K562 (cell line): ENCODE results near the gene MRGPRF. TPM values are rescaled to one million over a fixed set of nuclear protein-coding genes. Genes with fewer than 3 reads are reported as not detected.

Source experiments
- ATAC-seq: fragments of 200-7000 bp; cut with Tn5 transposase; 3 replicates; pipeline ENCODE4 v1.9.1; 2020; ENCODE audit warnings: moderate library complexity
- BruUV-seq: library from RNA; stranded (reverse); fragments of 400-500 nt; replicated peaks from 2 replicates; lab custom pipeline; 2021; lab: Mats Ljungman, UMichigan
- CTCF ChIA-PET: fragments of 300-600 bp; formaldehyde crosslinking; extraction: SDS; loops from one replicate; lab custom pipeline; 2021; ENCODE audit warnings: low intra/inter-chr PET ratio; lab: Yijun Ruan, JAX
- POLR2A ChIA-PET: fragments of 300-600, 350-650 bp; sonication (Branson Sonifier 250); formaldehyde crosslinking; extraction: SDS; loops from one replicate; lab custom pipeline; 2021; ENCODE audit warnings: antibody characterized with exemption, inconsistent platforms; lab: Yijun Ruan, JAX
- DNase-seq, 4 experiments: peaks; one replicate each; pipeline versions ENCODE4 v3.0.0 to v3.0.0-alpha.2; 2011 to 2018; ENCODE audit warnings: low spot score in 3 of 4, mixed read lengths in 3 of 4; ENCODE audit errors: extremely low read depth in 1 of 4
- FAIRE-seq: peaks from 2 replicates; lab custom pipeline; 2011; peaks lifted over from hg19 to GRCh38; lab: Jason Lieb, UNC
- H2AFZ ChIP-seq: 2 replicates; pipeline ENCODE4 v1.6.0; 2011; ENCODE audit warnings: low read depth, low read length, control low read depth, inconsistent platforms
- H3K27ac ChIP-seq: fragments of 200-600 bp; 3 replicates; pipeline ENCODE4 v1.8.0; 2011; ENCODE audit warnings: low read depth, mild to moderate bottlenecking, control low read depth, inconsistent platforms, low read length, moderate library complexity, mixed read lengths; ENCODE audit errors: extremely low read depth
- H3K27me3 ChIP-seq, 2 experiments: fragments of 300-600 bp in 1 of 2; 2 replicates in 1 of 2; 3 replicates in 1 of 2; pipeline versions ENCODE4 v1.6.0 to v1.8.0; 2011; ENCODE audit warnings: inconsistent platforms in 2 of 2, low read length in 2 of 2, mild to moderate bottlenecking in 1 of 2, mixed read lengths in 1 of 2, moderate library complexity in 1 of 2; ENCODE audit not compliant: control insufficient read depth in 2 of 2, insufficient read depth in 2 of 2
- H3K36me3 ChIP-seq: fragments of 300-600 bp; 3 replicates; pipeline ENCODE4 v1.8.0; 2011; ENCODE audit warnings: mild to moderate bottlenecking, low read length, inconsistent platforms; ENCODE audit not compliant: control insufficient read depth, insufficient read depth
- H3K4me1 ChIP-seq, 2 experiments: fragments of 200-600 bp in 1 of 2; replicated peaks in 1 of 2; 2 replicates in 1 of 2; 3 replicates in 1 of 2; pipeline versions ENCODE4 v1.5.1 to v1.8.0; 2011; ENCODE audit warnings: inconsistent platforms in 2 of 2, low read length in 2 of 2, mild to moderate bottlenecking in 1 of 2, mixed read lengths in 1 of 2, moderate library complexity in 1 of 2; ENCODE audit not compliant: control insufficient read depth in 2 of 2, insufficient read depth in 2 of 2
- H3K4me2 ChIP-seq: 2 replicates; pipeline ENCODE4 v1.6.1; 2011; ENCODE audit warnings: low read length, control low read depth, inconsistent platforms, mixed read lengths; ENCODE audit not compliant: insufficient read depth
- H3K4me3 ChIP-seq: fragments of 200-600 bp; sonication (generic), shearing (Covaris generic); 2 replicates; pipeline ENCODE4 v1.5.1; 2016; ENCODE audit warnings: control low read depth, inconsistent platforms
- H3K79me2 ChIP-seq: fragments of 200-600 bp; 3 replicates; pipeline ENCODE4 v1.8.0; 2011; ENCODE audit warnings: low read length, inconsistent platforms; ENCODE audit not compliant: control insufficient read depth, insufficient read depth
- H3K9ac ChIP-seq, 2 experiments: 2 replicates each; pipeline versions ENCODE4 v1.6.0 to v1.6.1; 2011; ENCODE audit warnings: low read depth in 2 of 2, low read length in 2 of 2, control low read depth in 1 of 2, inconsistent platforms in 1 of 2, mild to moderate bottlenecking in 1 of 2, mixed read lengths in 1 of 2; ENCODE audit not compliant: insufficient read depth in 1 of 2
- H3K9me1 ChIP-seq: one replicate; pipeline ENCODE4 v1.6.0; 2011; ENCODE audit warnings: inconsistent platforms, mild to moderate bottlenecking, low read length, moderate library complexity; ENCODE audit not compliant: control insufficient read depth, insufficient read depth
- H3K9me3 ChIP-seq: replicated peaks from 2 replicates; pipeline ENCODE4 v1.5.1; 2011; ENCODE audit warnings: low read depth, low read length, inconsistent platforms; ENCODE audit not compliant: control insufficient read depth, insufficient read depth
- H4K20me1 ChIP-seq: replicated peaks from 2 replicates; pipeline ENCODE4 v1.6.1; 2011; ENCODE audit warnings: low read length, inconsistent platforms, mixed read lengths; ENCODE audit not compliant: control insufficient read depth, insufficient read depth
- CAMTA2 ChIP-seq: fragments of 250-450 bp; sonication (Bioruptor Pico); conservative IDR thresholded peaks from 2 replicates; pipeline ENCODE4 v1.5.1; 2022
- ESRRB ChIP-seq: fragments of 250-450 bp; sonication (Bioruptor Pico); IDR thresholded peaks from 2 replicates; pipeline ENCODE4 v1.5.0; 2020; ENCODE audit warnings: mild to moderate bottlenecking, moderate library complexity, borderline replicate concordance
- FOXA3 ChIP-seq, 2 experiments: fragments of 450-650 bp in 1 of 2; sonication (generic) in 1 of 2; formaldehyde crosslinking; IDR thresholded peaks in 1 of 2; conservative IDR thresholded peaks in 1 of 2; 2 replicates each; pipeline versions ENCODE4 v1.4.0 to v1.8.0; 2020 to 2022; ENCODE audit warnings: mild to moderate bottlenecking in 2 of 2, missing genetic modification reagents in 1 of 2
- KHSRP ChIP-seq: fragments of 450-650 bp; IDR thresholded peaks from 2 replicates; pipeline ENCODE4 v1.6.1; 2017
- LARP7 ChIP-seq: fragments of 450-650 bp; IDR thresholded peaks from 2 replicates; pipeline ENCODE4 v1.6.1; 2016
- MAZ ChIP-seq, 2 experiments: fragments of 450-650 bp in 1 of 2; sonication (generic) in 1 of 2; formaldehyde crosslinking; IDR thresholded peaks in 1 of 2; conservative IDR thresholded peaks in 1 of 2; 2 replicates each; pipeline versions ENCODE4 v1.4.0 to v1.5.0; 2020; ENCODE audit warnings: mild to moderate bottlenecking in 1 of 2, missing genetic modification reagents in 1 of 2
- MCM2 ChIP-seq: fragments of 450-650 bp; IDR thresholded peaks from 2 replicates; pipeline ENCODE4 v1.6.1; 2017; ENCODE audit warnings: low read depth, mild to moderate bottlenecking
- NFE2 ChIP-seq: IDR thresholded peaks from 2 replicates; pipeline ENCODE4 v1.6.1; 2014; ENCODE audit warnings: antibody characterized with exemption, low read depth
- NFRKB ChIP-seq: fragments of 450-650 bp; IDR thresholded peaks from 2 replicates; pipeline ENCODE4 v1.6.1; 2016; ENCODE audit warnings: low read depth
- POLR2AphosphoS2 ChIP-seq: IDR thresholded peaks from 2 replicates; pipeline ENCODE4 v1.6.1; 2012; ENCODE audit warnings: low read length, improper control_type of control experiment
- RBM34 ChIP-seq: fragments of 200-400 bp; formaldehyde crosslinking; IDR thresholded peaks from 2 replicates; pipeline ENCODE4 v1.6.1; 2018; ENCODE audit warnings: low read length, borderline replicate concordance; ENCODE audit not compliant: insufficient read depth
- SNIP1 ChIP-seq: fragments of 450-650 bp; IDR thresholded peaks from 2 replicates; pipeline ENCODE4 v1.7.1; 2017; ENCODE audit warnings: low read depth, mild to moderate bottlenecking
- TBL1XR1 ChIP-seq, 2 experiments: IDR thresholded peaks; 2 replicates each; pipeline ENCODE4 v1.6.1; 2012; ENCODE audit warnings: improper control_type of control experiment in 2 of 2, low read length in 2 of 2, mild to moderate bottlenecking in 1 of 2
- TEAD4 ChIP-seq, 2 experiments: sonication (generic) in 1 of 2; formaldehyde crosslinking in 1 of 2; IDR thresholded peaks; 2 replicates each; pipeline versions ENCODE4 v1.6.1 to v1.8.0; 2012 to 2022; ENCODE audit warnings: borderline replicate concordance in 1 of 2, inconsistent platforms in 1 of 2, low read length in 1 of 2, mild to moderate bottlenecking in 1 of 2, missing genetic modification reagents in 1 of 2
- TRIM28 ChIP-seq: fragments of 450-650 bp; IDR thresholded peaks from 2 replicates; pipeline ENCODE4 v1.6.1; 2017
- XRCC4 ChIP-seq: IDR thresholded peaks from one replicate; pipeline ENCODE4 v1.6.1; 2011; ENCODE audit not compliant: insufficient read depth, insufficient read length; ENCODE audit errors: extremely low read depth
- ZNF561 ChIP-seq: fragments of 450-650 bp; formaldehyde crosslinking; conservative IDR thresholded peaks from 2 replicates; pipeline ENCODE4 v1.4.0; 2020; ENCODE audit warnings: mild to moderate bottlenecking, moderate library complexity
- ZNF75A ChIP-seq: fragments of 450-650 bp; formaldehyde crosslinking; IDR thresholded peaks from 2 replicates; pipeline ENCODE4 v1.4.0; 2020; ENCODE audit warnings: mild to moderate bottlenecking
- WGBS: fragments of 100-300 bp; shearing (Covaris generic); methylation state at CpG from one replicate; pipeline ENCODE4 v1.1.6; 2016; ENCODE audit warnings: low coverage, mixed read lengths; ENCODE audit not compliant: insufficient coverage; ENCODE audit errors: missing lambda C conversion rate; 5-methylcytosine and 5-hydroxymethylcytosine counted together
- in situ Hi-C: fragments of 300-500 bp; cut with MboI; formaldehyde crosslinking; loops from 4 replicates; pipeline ENCODE4 v1.15.0; 2018; ENCODE audit warnings: inconsistent platforms, mixed read lengths
- intact Hi-C: fragments of 100-400 bp; cut with micrococcal nuclease; formaldehyde crosslinking; loops from 2 replicates; pipeline ENCODE4 v1.14.2; 2022
- polyA plus RNA-seq, 8 experiments: library from polyadenylated mRNA; depleted of rRNA in 4 of 8; stranded (reverse) in 5 of 8; unstranded in 3 of 8; fragments of >200 nt; fragmentation: Nextera tagmentation in 2 of 8; fragmentation: Illumina TruSeq in 1 of 8; extraction: Ambion mirVana in 2 of 8; extraction: Trizol in 1 of 8; gene quantifications; 2 replicates each; pipeline versions ENCODE4 v1.2.1 to v1.2.3, GENCODE V29; 2011 to 2014; ENCODE audit warnings: inconsistent platforms in 1 of 8, missing spikeins in 1 of 8
- total RNA-seq, 7 experiments: library from RNA; depleted of rRNA in 6 of 7; stranded (reverse); fragments of >200 nt in 6 of 7; fragmentation: Illumina TruSeq in 2 of 7; extraction: Trizol in 2 of 7; gene quantifications; 2 replicates each; pipeline versions ENCODE4 v1.2.1 to v1.2.3, GENCODE V29; 2011 to 2021; ENCODE audit warnings: low replicate concordance in 1 of 7
- TF ChIP-seq, protein P1 (sequence below): sonication (generic); formaldehyde crosslinking; IDR thresholded peaks from 2 replicates; pipeline ENCODE4 v1.8.1; 2023; ENCODE audit warnings: mild to moderate bottlenecking, missing genetic modification reagents
- TF ChIP-seq, protein P2 (sequence below): fragments of 450-650 bp; IDR thresholded peaks from 2 replicates; pipeline ENCODE4 v1.7.0; 2016; ENCODE audit warnings: borderline replicate concordance

The MRGPRF gene
- total and polyA plus RNA-seq, 9 of the 15 experiments (the other 6 are each of a cell fraction or from before 2014, with no cell fraction given) = not detected

DNA sequence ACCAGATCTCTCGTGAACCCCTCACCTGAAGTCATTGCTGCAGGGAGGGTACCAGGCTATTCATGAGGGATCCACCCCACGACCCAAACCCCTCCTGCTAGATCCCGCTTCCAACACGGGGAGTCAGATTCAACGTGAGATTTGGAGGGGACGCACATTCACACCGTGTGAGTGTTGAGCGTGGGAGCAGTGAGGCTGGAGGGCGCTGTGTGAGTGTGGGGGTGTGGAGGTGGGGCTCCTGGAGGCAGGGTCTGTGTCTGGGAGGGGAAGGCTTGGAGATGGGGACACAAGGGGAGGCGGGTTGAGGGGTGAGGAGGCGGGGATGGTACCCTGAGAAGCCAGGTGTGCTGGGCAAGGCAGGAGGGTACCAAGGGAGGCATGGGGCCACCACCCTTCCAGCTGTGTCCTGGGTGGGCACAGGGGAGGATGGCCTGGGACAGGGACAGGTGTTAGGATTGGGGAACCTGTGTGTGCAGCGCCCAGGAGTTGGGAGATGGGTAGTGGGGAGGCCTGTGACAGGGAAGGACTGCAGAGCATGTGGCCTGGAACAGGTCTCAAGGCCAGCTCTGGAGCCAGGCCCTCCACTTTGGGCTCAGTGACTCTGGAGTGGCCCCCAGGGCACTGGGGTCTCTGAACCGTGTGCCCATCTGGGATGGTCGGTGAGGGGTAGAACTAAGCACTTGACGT is 49.3 kb upstream of the MRGPRF start:
- no peak for TF ChIP-seq FOXA3 (CRISPR knock-in tag; conservative IDR thresholded peaks at IDR 0.05 in 1 of 2, IDR thresholded peaks at IDR 0.05 in 1 of 2)
- no peak for TF ChIP-seq RBM34
- TF ChIP-seq CAMTA2 = no peak
- TF ChIP-seq TBL1XR1 (IDR thresholded peaks at IDR 0.05; ENCODE audit: low read length in 2 of 2) = no peak
- TF ChIP-seq TRIM28 = no peak
- no peak for TF ChIP-seq XRCC4
- no peak for TF ChIP-seq ZNF561 (CRISPR knock-in tag)
- TF ChIP-seq MCM2 = no peak
- no peak for TF ChIP-seq POLR2AphosphoS2
- TF ChIP-seq, protein P1, sequence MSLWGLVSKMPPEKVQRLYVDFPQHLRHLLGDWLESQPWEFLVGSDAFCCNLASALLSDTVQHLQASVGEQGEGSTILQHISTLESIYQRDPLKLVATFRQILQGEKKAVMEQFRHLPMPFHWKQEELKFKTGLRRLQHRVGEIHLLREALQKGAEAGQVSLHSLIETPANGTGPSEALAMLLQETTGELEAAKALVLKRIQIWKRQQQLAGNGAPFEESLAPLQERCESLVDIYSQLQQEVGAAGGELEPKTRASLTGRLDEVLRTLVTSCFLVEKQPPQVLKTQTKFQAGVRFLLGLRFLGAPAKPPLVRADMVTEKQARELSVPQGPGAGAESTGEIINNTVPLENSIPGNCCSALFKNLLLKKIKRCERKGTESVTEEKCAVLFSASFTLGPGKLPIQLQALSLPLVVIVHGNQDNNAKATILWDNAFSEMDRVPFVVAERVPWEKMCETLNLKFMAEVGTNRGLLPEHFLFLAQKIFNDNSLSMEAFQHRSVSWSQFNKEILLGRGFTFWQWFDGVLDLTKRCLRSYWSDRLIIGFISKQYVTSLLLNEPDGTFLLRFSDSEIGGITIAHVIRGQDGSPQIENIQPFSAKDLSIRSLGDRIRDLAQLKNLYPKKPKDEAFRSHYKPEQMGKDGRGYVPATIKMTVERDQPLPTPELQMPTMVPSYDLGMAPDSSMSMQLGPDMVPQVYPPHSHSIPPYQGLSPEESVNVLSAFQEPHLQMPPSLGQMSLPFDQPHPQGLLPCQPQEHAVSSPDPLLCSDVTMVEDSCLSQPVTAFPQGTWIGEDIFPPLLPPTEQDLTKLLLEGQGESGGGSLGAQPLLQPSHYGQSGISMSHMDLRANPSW = no peak
- TF ChIP-seq LARP7 = no peak
- TF ChIP-seq ESRRB (CRISPR knock-in tag) = no peak
- no peak for TF ChIP-seq TEAD4 (IDR thresholded peaks at IDR 0.05; ENCODE audit: low read length)
- no peak for TF ChIP-seq TEAD4 (CRISPR knock-in tag; IDR thresholded peaks at IDR 0.05; ENCODE audit: borderline replicate concordance)
- no peak for TF ChIP-seq MAZ (CRISPR knock-in tag; conservative IDR thresholded peaks at IDR 0.05 in 1 of 2, IDR thresholded peaks at IDR 0.05 in 1 of 2)
- TF ChIP-seq NFE2 = no peak
- TF ChIP-seq ZNF75A (CRISPR knock-in tag) = no peak
- TF ChIP-seq SNIP1 = no peak
- no peak for TF ChIP-seq KHSRP
- TF ChIP-seq NFRKB = no peak
- TF ChIP-seq, protein P2, sequence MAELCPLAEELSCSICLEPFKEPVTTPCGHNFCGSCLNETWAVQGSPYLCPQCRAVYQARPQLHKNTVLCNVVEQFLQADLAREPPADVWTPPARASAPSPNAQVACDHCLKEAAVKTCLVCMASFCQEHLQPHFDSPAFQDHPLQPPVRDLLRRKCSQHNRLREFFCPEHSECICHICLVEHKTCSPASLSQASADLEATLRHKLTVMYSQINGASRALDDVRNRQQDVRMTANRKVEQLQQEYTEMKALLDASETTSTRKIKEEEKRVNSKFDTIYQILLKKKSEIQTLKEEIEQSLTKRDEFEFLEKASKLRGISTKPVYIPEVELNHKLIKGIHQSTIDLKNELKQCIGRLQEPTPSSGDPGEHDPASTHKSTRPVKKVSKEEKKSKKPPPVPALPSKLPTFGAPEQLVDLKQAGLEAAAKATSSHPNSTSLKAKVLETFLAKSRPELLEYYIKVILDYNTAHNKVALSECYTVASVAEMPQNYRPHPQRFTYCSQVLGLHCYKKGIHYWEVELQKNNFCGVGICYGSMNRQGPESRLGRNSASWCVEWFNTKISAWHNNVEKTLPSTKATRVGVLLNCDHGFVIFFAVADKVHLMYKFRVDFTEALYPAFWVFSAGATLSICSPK = no peak
- WGBS = 61% methylated on average over 13 of the region's 15 CpGs

More for the DNA sequence above, 49.3 kb upstream of the MRGPRF start:
- ATAC-seq (no peak), FAIRE-seq (no peak), DNase-seq (no peak)
- Histone ChIP-seq H3K79me2 (no peaks in the 10 kb centered on the region), H3K9ac (peak overlapping the region in 1 of 2 experiments; percentile 35; a peak in 1 of 4 replicates), H3K4me1 (peaks cover 0 to 41% of the 10 kb centered on the region in 2 experiments; a peak in 2 of 5 replicates), H3K9me1 (no peaks in the 10 kb centered on the region), H3K27ac (no peak overlapping the region), H3K36me3 (no peaks in the 10 kb centered on the region), H2AFZ (no peak overlapping the region), H3K27me3 (no peaks in the 10 kb centered on the region), H3K9me3 (no peaks in the 10 kb centered on the region), H3K4me2 (no peak overlapping the region), H3K4me3 (no peak overlapping the region), H4K20me1 (0 out of 2 replicates have a peak, but pooled peaks cover 9% of the 10 kb centered on the region)
- no TSS peak for BruUV-seq
- POLR2A ChIA-PET = no interaction called here
- CTCF ChIA-PET = no interaction called here
- in situ Hi-C loops = no loop called here
- intact Hi-C loops = no loop called here
